NT2/D1 (cell line): ENCODE measurements around the gene GNG3.

ENCODE experiments used
- DNase-seq: peaks from one replicate; pipeline ENCODE4 v3.0.0-alpha.2; 2011; ENCODE audit warnings: low read depth, low spot score
- H3K27me3 ChIP-seq: 2 replicates; pipeline ENCODE4 v1.6.0; 2011; ENCODE audit warnings: mild to moderate bottlenecking; ENCODE audit not compliant: insufficient read length, insufficient read depth
- H3K36me3 ChIP-seq: 2 replicates; pipeline ENCODE4 v1.6.1; 2011; ENCODE audit warnings: mild to moderate bottlenecking, low read length, mixed read lengths; ENCODE audit not compliant: insufficient read depth, insufficient read length
- H3K4me1 ChIP-seq: 2 replicates; pipeline ENCODE4 v1.5.1; 2011; ENCODE audit not compliant: insufficient read depth, insufficient read length
- H3K4me3 ChIP-seq: 2 replicates; pipeline ENCODE4 v1.5.1; 2011; ENCODE audit warnings: low read depth; ENCODE audit not compliant: insufficient read length
- H3K9ac ChIP-seq: 2 replicates; pipeline ENCODE4 v1.6.0; 2011; ENCODE audit warnings: low read depth; ENCODE audit not compliant: insufficient read length
- H3K9me3 ChIP-seq: 2 replicates; pipeline ENCODE4 v1.5.1; 2011; ENCODE audit warnings: mild to moderate bottlenecking, low read length; ENCODE audit not compliant: insufficient read depth
- SUZ12 ChIP-seq: IDR thresholded peaks from 2 replicates; pipeline ENCODE4 v1.6.1; 2011; ENCODE audit not compliant: insufficient read length, insufficient read depth; ENCODE audit errors: extremely low read depth
- YY1 ChIP-seq: IDR thresholded peaks from 2 replicates; pipeline ENCODE4 v1.6.1; 2011; ENCODE audit not compliant: insufficient read length, insufficient read depth
- ZNF274 ChIP-seq: IDR thresholded peaks from 2 replicates; pipeline ENCODE4 v1.6.1; 2011; ENCODE audit warnings: mild to moderate bottlenecking, low read depth, low read length

GNG3 gene

DNA sequence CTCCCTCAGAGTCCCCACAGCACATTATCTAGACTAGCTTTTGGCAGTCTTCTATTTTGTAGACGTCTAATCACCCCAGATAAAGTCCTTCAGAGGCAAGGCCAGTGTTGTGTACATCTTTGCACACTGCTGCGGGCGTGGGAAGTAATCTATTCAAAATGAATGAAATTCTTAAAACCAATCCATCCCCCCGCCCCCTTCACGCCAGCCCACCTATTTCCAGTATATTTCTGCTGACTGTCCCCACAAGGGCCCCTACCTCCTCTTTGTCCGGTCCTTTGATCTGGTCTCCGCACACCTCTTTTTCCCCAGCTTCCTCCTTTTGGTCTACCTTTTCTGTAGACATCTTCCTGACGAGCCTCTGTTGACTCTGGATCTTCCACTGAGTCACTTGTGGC lies 627 bp upstream of the GNG3 start:
- Histone ChIP-seq H3K9ac (peak overlapping the region; percentile 97), H3K36me3 (peaks cover 44% of the 10 kb centered on the region), H3K4me1 (peaks cover 17% of the 10 kb centered on the region), H3K27me3 (no peaks in the 10 kb centered on the region), H3K9me3 (no peaks in the 10 kb centered on the region), H3K4me3 (peak overlapping the region; percentile 72)
- DNase-seq = no peak
- TF ChIP-seq SUZ12 (no peak), YY1 (no peak), ZNF274 (no peak)

- Histone ChIP-seq H3K9ac (peak overlapping the region; percentile 76), H3K9me3 (no peaks in the 10 kb centered on the region), H3K4me1 (peaks cover 18% of the 10 kb centered on the region), H3K4me3 (peak overlapping the region; percentile 60), H3K36me3 (peaks cover 45% of the 10 kb centered on the region), H3K27me3 (no peaks in the 10 kb centered on the region)
- TF ChIP-seq SUZ12 (no peak), YY1 (no peak), ZNF274 (no peak)
- DNase-seq = no peak
Measured at GRCh38 chr11:62708392-62708791, 916 bp downstream of the GNG3 start.

DNA sequence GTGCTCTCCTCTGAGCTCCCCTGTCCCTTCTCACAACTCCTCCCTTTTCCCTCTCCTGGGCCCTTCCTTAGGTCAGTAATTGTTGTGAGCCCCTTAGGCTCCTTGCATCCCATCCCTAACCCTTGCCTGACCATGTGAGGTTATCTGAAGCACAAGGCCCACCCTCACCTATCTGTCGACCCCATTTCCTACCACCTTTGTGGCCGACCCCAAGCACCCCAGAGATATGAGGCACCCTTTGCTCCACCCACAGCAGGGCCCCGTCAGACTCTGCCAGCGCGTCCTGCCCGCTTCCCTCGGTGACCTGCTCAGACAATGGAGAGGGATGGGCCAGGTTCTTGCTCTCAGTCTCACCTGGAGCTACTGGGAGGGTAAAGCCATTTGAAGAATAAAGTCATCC lies 1.3 kb downstream of the GNG3 start:
- no peaks in the 10 kb centered on the region for H3K9me3 ChIP-seq
- H3K27me3 ChIP-seq = no peaks in the 10 kb centered on the region
- peaks cover 21% of the 10 kb centered on the region for H3K4me1 ChIP-seq
- DNase-seq = no peak
- H3K4me3 ChIP-seq = peak overlapping the region; percentile 60
- peaks cover 49% of the 10 kb centered on the region for H3K36me3 ChIP-seq
- peak overlapping the region; percentile 76 for H3K9ac ChIP-seq
- TF ChIP-seq SUZ12 = no peak
- TF ChIP-seq ZNF274 = no peak
- TF ChIP-seq YY1 = no peak

DNA sequence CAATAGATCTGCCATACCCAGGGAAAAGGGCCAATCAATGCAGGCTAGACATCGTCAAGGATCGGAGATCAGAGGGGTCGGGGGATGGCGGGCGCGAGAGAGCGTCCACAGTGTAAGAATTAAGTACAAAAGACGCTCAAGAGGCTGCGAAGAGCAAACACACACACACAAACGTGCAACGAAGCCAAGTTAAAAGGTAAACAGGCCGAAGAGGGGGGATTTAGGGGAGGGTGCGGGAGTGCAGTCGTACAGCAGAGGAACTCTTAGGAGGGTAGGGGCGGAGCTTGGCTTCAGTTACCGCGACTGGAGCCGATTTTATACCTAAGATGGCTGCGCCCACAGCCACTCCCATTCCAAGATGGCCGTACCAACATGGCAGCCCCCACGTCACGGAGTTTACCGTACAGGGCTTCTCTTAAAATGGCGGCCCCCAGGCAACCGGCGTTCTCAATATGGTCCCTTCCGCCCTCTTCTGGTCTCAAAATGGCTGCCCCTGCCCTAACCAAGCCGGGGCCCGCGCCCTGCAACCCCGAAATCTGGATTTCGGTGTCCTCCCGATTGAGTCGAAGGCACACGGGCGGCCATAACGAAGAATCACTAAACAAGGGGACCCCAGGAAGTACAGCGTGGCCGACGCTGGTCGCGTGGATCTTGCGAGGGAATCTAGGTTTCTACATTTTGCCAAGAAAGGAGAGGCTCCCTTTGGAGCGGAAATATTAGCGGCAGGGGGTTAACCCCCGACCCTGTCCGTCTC lies 1.9 kb downstream of the GNG3 start:
- Histone ChIP-seq H3K9me3 (no peaks in the 10 kb centered on the region), H3K27me3 (no peaks in the 10 kb centered on the region), H3K4me1 (peaks cover 23% of the 10 kb centered on the region), H3K4me3 (peak overlapping the region; percentile 60), H3K9ac (peak overlapping the region; percentile 81), H3K36me3 (peaks cover 55% of the 10 kb centered on the region)
- TF ChIP-seq SUZ12 (no peak), YY1 (peak; percentile 100), ZNF274 (no peak)
- DNase-seq = peak; percentile 98

DNA sequence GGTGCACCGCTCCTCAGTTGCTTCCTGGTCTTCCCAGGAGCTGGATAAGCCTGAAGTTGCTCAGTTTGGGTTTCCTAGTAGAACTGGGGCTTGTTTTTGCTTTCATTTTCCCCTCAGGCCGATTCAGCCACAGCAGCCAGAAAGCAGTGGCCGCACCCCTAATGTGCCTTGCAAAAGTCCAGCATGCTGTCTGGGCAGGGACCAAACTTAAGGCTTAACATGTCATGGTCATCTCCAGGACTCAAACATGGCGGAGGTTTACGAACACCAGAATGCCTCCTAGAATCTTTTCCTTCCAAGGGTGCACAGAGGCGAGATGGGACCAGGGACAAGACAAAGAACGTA lies 2.5 kb downstream of the GNG3 start:
- Histone ChIP-seq H3K9me3 (no peaks in the 10 kb centered on the region), H3K27me3 (no peaks in the 10 kb centered on the region), H3K9ac (peak overlapping the region; percentile 81), H3K36me3 (peaks cover 54% of the 10 kb centered on the region), H3K4me1 (peaks cover 27% of the 10 kb centered on the region), H3K4me3 (peak overlapping the region; percentile 60)
- DNase-seq = no peak
- TF ChIP-seq YY1 (no peak), ZNF274 (no peak), SUZ12 (no peak)

DNA sequence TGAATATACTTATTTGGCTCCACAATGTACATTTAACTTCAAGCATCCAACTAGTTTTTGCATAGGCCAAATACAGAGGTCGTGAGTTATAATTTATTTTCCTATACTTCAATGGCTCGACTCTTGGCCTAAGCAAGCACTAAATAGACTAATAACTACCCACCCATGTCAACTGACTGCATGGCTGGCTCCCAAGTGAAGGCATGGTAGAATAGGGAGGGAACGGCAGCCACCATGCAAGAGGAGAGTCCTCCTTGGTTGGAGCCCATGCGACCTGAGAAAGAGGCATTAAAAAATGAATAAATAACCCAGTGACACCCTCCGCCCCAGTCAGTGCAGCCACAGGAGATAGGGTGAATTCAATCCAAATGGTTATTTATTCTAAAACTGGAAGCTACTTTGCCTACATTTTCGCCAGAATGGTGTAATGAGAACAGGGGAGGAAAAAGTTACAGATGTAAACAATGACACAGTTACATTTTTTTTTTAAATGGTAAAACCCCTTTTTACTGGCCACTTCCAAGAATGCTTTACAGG lies 4.9 kb downstream of the GNG3 start:
- DNase-seq = no peak
- no peaks in the 10 kb centered on the region for H3K27me3 ChIP-seq
- TF ChIP-seq YY1 (no peak), SUZ12 (no peak), ZNF274 (no peak)
- no peak overlapping the region for H3K4me3 ChIP-seq
- H3K9me3 ChIP-seq = no peaks in the 10 kb centered on the region
- H3K36me3 ChIP-seq = peaks cover 71% of the 10 kb centered on the region
- H3K9ac ChIP-seq = no peak overlapping the region
- H3K4me1 ChIP-seq = peaks cover 27% of the 10 kb centered on the region

- Histone ChIP-seq H3K9ac (no peak overlapping the region), H3K9me3 (no peaks in the 10 kb centered on the region), H3K36me3 (peaks cover 76% of the 10 kb centered on the region), H3K4me1 (peaks cover 24% of the 10 kb centered on the region), H3K27me3 (no peaks in the 10 kb centered on the region), H3K4me3 (no peak overlapping the region)
- DNase-seq = no peak
- TF ChIP-seq SUZ12 (no peak), YY1 (no peak), ZNF274 (no peak)
Measured at GRCh38 chr11:62712861-62713260, 5.4 kb downstream of the GNG3 start.
